ENCODE measurements around the gene HOXD3.

HOXD3 gene

DNA sequence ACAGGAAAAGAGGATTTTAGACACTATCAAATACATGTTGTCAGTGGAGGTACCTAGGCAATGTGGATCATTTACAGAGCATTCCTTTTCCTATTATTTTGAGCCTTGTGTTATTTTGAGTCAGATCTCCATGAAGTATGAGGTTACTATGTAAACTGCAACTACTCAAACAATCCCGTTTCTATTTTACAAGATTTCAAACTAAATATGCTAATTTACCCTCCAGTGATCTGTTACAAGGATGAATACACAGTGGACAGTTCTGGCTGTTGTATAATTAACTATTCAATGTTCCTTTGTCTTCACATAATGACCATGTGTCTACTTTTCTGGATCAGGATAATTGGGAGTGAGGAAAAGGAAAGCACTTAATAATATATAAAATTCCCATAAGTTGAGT lies 35.9 kb downstream of the HOXD3 start:
- peaks cover 68% of the 10 kb centered on the region for H3K27me3 Mint-ChIP-seq (ENCODE audit: low read depth)
- no peaks in the 10 kb centered on the region for H3K9me3 Mint-ChIP-seq
- H3K27ac Mint-ChIP-seq: no peak overlapping the region
- peaks cover 1% of the 10 kb centered on the region for H3K4me1 Mint-ChIP-seq (ENCODE audit: low read depth)
- H3K4me3 Mint-ChIP-seq: no peak overlapping the region
- no peak for DNase-seq (ENCODE audit: low spot score)
- H3K36me3 Mint-ChIP-seq (ENCODE audit: low read depth): no peaks in the 10 kb centered on the region

GRCh38 chr2:176199902-176200301 lies 42.8 kb downstream of the HOXD3 start:
- Mint-ChIP-seq H3K27ac (no peak overlapping the region), H3K36me3 (ENCODE audit: low read depth) (no peaks in the 10 kb centered on the region), H3K9me3 (no peaks in the 10 kb centered on the region), H3K27me3 (ENCODE audit: low read depth) (peaks cover 23% of the 10 kb centered on the region), H3K4me1 (ENCODE audit: low read depth) (no peaks in the 10 kb centered on the region), H3K4me3 (no peak overlapping the region)
- no peak for DNase-seq (ENCODE audit: low spot score)

DNA sequence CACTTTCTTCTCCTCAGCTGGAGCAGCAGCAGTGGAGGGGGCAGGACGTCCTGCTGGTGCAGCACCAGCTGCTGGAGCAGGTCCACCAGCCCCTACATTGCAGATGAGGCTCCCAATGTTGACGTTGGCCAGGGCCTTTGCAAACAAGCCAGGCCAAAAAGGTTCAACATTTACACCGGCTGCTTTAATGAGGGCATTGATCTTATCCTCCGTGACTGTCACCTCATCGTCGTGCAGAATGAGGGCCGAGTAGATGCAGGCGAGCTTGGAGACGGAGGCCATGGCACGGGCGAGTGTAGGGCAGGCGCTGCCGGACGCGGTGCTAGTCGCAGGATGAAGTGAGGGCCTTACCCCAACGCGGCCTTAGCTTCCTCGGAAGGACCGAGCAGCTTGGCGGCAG lies 43.9 kb downstream of the HOXD3 start:
- H3K4me1 Mint-ChIP-seq (ENCODE audit: low read depth): no peaks in the 10 kb centered on the region
- DNase-seq (ENCODE audit: low spot score): no peak
- no peaks in the 10 kb centered on the region for H3K9me3 Mint-ChIP-seq
- no peak overlapping the region for H3K27ac Mint-ChIP-seq
- H3K27me3 Mint-ChIP-seq (ENCODE audit: low read depth): peaks cover 22% of the 10 kb centered on the region
- no peaks in the 10 kb centered on the region for H3K36me3 Mint-ChIP-seq (ENCODE audit: low read depth)
- H3K4me3 Mint-ChIP-seq: no peak overlapping the region

GRCh38 chr2:176202491-176202890 lies 45.4 kb downstream of the HOXD3 start:
- H3K4me3 Mint-ChIP-seq: no peak overlapping the region
- H3K4me1 Mint-ChIP-seq (ENCODE audit: low read depth): no peaks in the 10 kb centered on the region
- no peak overlapping the region for H3K27ac Mint-ChIP-seq
- H3K36me3 Mint-ChIP-seq (ENCODE audit: low read depth): no peaks in the 10 kb centered on the region
- peaks cover 15% of the 10 kb centered on the region for H3K27me3 Mint-ChIP-seq (ENCODE audit: low read depth)
- no peak for DNase-seq (ENCODE audit: low spot score)
- no peaks in the 10 kb centered on the region for H3K9me3 Mint-ChIP-seq

DNA sequence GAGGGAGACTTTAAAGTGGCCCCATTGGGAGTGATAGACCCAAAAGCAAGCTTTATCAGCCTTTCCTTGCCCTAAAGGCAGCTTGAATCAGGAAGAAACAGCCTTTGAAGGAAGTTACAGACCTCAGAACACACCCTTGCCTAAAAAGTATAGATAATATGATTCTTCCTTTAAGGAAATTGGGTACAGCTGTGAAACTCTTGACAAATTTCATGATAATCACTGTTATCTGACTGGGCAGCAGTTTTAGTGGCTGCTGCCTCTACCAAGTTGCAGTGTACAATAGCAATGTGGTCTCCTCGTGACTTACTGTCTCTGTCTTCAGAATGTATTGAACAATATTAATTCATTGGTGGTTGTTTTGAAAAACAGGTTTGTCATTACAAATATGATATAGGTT lies 48.0 kb downstream of the HOXD3 start:
- Mint-ChIP-seq H3K36me3 (ENCODE audit: low read depth) (no peaks in the 10 kb centered on the region), H3K27ac (no peak overlapping the region), H3K4me1 (ENCODE audit: low read depth) (no peaks in the 10 kb centered on the region), H3K4me3 (no peak overlapping the region), H3K27me3 (ENCODE audit: low read depth) (peaks cover 9% of the 10 kb centered on the region), H3K9me3 (no peaks in the 10 kb centered on the region)
- DNase-seq (ENCODE audit: low spot score): no peak

DNA sequence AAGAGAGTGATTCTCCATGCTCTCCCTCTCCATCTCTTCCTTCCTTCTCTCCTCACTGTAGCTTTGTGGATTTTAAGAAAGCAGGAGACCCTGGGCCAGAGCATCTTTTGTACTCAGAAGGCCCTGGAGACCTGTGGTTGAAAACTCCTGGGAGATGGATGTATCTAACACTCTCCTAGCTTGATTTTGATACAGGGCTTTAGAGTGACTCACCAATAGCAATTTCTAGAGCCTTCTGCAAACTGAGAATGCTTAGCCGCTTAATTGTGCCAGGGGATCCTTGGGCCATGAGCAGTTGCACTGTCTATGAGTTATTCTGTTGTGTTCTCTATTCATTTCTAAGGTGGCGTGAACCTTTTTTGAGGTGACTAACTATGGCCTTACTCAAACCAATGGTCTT lies 49.0 kb downstream of the HOXD3 start:
- no peak overlapping the region for H3K27ac Mint-ChIP-seq
- H3K4me1 Mint-ChIP-seq (ENCODE audit: low read depth): no peaks in the 10 kb centered on the region
- peaks cover 11% of the 10 kb centered on the region for H3K27me3 Mint-ChIP-seq (ENCODE audit: low read depth)
- no peaks in the 10 kb centered on the region for H3K36me3 Mint-ChIP-seq (ENCODE audit: low read depth)
- H3K4me3 Mint-ChIP-seq: no peak overlapping the region
- no peak for DNase-seq (ENCODE audit: low spot score)
- H3K9me3 Mint-ChIP-seq: no peaks in the 10 kb centered on the region

GRCh38 chr2:176206682-176207081 lies 49.6 kb downstream of the HOXD3 start:
- no peak for DNase-seq (ENCODE audit: low spot score)
- peaks cover 15% of the 10 kb centered on the region for H3K27me3 Mint-ChIP-seq (ENCODE audit: low read depth)
- no peak overlapping the region for H3K27ac Mint-ChIP-seq
- no peaks in the 10 kb centered on the region for H3K9me3 Mint-ChIP-seq
- no peaks in the 10 kb centered on the region for H3K36me3 Mint-ChIP-seq (ENCODE audit: low read depth)
- no peaks in the 10 kb centered on the region for H3K4me1 Mint-ChIP-seq (ENCODE audit: low read depth)
- H3K4me3 Mint-ChIP-seq: no peak overlapping the region

DNA sequence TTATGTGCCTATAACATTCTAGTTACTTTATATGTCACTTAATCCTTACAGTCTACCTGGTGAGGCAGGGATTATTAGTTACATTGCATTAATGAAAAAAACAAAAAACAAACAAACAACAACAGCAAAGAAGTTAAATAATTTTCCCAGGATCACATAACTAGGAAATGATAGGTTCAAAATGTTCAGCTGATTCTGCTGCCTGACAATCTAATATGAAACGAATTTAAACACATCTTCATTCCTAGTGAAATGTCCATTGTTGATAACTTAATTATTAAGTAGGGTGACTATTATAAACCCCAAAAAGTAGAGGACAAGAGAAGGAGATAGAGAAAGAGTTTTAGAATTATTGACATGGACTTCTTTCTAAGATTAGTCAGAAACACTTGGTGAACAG lies 54.0 kb downstream of the HOXD3 start:
- Mint-ChIP-seq H3K4me3 (no peak overlapping the region), H3K9me3 (no peaks in the 10 kb centered on the region), H3K27me3 (ENCODE audit: low read depth) (peaks cover 13% of the 10 kb centered on the region), H3K36me3 (ENCODE audit: low read depth) (no peaks in the 10 kb centered on the region), H3K4me1 (ENCODE audit: low read depth) (no peaks in the 10 kb centered on the region), H3K27ac (no peak overlapping the region)
- DNase-seq (ENCODE audit: low spot score): no peak

DNA sequence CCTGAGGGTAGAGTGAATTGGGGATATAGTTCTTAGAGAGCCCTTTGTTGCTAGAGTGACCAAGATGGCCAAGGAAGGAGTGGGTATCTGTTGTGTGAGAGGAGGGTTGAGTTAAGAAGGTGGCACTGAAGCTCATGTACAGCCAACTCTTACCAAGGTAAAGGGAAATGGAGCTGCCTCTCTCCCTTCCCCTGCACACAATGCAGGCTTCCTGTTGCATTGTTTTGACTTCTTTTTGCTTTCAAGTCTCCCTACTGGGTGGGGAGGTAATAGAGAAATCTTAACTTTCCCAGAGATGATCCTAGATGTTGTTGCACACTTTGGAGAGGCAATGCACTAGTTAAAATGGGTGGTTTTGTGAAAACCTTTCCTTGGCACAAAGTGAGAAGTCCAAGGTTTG lies 55.2 kb downstream of the HOXD3 start:
- Mint-ChIP-seq H3K27ac (no peak overlapping the region), H3K27me3 (ENCODE audit: low read depth) (peaks cover 13% of the 10 kb centered on the region)

DNA sequence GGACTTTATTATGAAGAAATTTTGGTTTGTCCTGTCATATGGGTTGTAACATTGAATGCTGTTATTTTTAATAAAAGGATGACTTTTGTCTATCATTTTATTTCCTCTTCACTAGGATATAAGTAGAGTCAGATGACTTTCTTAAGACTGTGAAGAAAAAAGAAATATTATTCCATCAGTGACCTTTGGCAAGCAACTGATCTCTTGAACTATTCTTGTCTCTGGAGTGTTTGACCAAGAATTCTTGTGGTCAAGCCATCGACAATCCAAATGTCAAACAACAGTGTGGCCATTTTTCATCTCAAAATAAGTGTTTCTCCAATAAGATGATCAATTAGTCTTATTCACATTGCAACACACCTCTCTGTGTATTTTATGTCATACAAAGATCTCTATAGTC lies 56.3 kb downstream of the HOXD3 start:
- H3K4me3 Mint-ChIP-seq: no peak overlapping the region
- H3K27me3 Mint-ChIP-seq (ENCODE audit: low read depth): peaks cover 13% of the 10 kb centered on the region
- H3K9me3 Mint-ChIP-seq: no peaks in the 10 kb centered on the region
- H3K27ac Mint-ChIP-seq: no peak overlapping the region
- H3K36me3 Mint-ChIP-seq (ENCODE audit: low read depth): no peaks in the 10 kb centered on the region
- no peak for DNase-seq (ENCODE audit: low spot score)
- H3K4me1 Mint-ChIP-seq (ENCODE audit: low read depth): no peaks in the 10 kb centered on the region

More for the DNA sequence above, 55.2 kb downstream of the HOXD3 start:
- no peaks in the 10 kb centered on the region for H3K4me1 Mint-ChIP-seq (ENCODE audit: low read depth)
- no peaks in the 10 kb centered on the region for H3K36me3 Mint-ChIP-seq (ENCODE audit: low read depth)
- H3K9me3 Mint-ChIP-seq: no peaks in the 10 kb centered on the region
- H3K4me3 Mint-ChIP-seq: no peak overlapping the region
- no peak for DNase-seq (ENCODE audit: low spot score)

All from T-helper 2 cell treated with Interferon-gamma antibody and Interleukin-4, amounts not matched to agents 5 μg/mL and 100 μg/mL, for 36 hours (primary cell).